GM19463 (cell line): Measurements from ENCODE around the gene HSD3B2.

ENCODE experiments used
- ATAC-seq: cut with Tn5 transposase; IDR thresholded peaks from one replicate; pipeline ENCODE4 v1.9.1; 2021; ENCODE audit warnings: mild to moderate bottlenecking, moderate library complexity; ENCODE audit not compliant: unreplicated experiment

Gene HSD3B2

DNA sequence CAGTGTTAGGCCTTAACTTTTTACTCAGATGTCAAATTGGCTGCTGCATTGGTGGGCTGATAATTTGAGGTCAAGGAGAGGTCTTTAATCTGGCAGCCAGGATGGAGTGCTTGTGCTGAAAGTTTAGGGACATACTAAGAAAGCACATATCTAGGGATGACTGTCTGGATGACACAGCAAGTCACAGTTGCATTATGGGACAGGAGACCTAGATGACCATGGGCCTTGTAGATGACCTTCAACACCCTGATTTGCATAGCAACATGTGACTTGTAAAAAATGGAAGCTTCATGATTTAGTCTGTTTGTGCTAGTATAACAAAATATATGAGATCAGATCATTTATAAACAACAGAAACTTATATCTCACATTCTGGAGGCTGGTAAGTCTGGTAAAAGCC is 18.0 kb upstream of the HSD3B2 start:
- ATAC-seq: no peak

DNA sequence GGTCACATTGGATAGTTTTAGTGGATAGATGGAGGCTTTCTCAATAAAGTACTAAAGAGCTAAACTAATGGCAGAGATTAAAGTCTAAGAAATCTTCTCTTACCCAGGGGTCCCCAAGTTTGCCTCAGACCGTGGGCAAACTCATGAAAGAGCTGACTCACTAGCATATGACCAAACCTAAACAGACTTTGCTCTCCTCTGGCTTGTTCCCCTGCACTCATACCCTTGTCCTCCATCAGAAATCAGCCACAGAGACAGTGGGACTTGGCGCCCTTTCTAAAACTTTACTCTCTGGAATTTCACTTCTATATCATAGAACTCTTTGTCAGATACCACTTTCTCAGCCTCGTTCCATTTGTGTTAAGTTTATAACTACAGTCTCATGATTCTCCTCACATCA is 17.0 kb upstream of the HSD3B2 start:
- ATAC-seq: no peak

DNA sequence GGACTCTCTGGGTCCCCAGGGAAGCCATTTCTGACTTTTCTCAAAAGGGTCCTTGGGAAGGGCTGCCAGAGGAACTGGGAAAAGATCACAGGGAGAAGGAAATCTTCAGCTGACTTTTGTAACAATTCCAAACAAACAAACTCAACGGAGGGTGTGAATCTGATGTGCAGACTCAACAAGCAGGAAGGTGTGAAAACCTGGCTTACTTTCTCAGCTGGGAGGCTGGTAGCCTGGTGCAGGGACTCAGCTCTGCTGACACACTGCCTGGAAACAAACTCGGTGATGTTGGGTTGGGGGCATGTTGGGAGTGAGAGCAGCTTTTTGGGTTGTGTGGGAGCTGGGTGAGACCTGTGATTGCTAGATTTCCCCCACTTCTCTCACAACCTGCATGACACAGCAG is 10.2 kb upstream of the HSD3B2 start:
- ATAC-seq: no peak

DNA sequence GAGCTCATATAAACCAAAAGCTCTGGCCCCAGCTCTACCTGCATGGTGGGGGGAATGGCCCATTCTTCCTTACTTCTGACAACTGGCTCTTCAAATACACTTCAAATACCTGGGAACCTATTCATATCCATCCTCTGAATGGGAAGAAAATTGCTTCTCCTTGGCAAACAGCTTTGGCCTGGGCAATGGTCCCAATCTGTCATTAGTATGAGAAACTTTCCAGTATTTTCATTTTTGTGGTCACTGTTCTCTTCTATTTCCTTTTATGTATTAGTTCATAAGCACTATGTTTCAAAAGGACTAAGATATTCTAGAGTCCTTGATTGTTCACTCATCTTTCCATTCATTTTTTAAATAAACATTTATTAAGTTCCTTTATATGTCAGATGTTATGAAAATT is 5.2 kb upstream of the HSD3B2 start:
- no peak for ATAC-seq

DNA sequence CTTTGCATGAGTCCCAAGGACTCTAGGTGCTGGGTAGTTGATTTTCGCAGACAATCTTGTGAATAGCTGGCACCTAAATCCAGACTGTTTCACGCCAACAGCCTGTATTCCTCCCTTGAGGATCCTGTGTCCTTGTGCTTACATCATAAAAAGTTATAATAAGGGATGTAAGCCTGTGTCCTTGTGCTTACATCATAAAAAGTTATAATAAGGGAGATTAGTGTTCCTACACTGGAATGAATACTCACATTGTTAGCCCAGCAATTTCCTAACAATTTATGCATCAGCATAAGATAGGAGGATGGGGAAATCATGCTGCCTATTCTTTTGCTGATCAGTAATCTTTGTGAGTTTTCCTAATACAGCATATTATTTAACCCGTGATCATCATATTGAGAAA is 4.0 kb upstream of the HSD3B2 start:
- no peak for ATAC-seq

DNA sequence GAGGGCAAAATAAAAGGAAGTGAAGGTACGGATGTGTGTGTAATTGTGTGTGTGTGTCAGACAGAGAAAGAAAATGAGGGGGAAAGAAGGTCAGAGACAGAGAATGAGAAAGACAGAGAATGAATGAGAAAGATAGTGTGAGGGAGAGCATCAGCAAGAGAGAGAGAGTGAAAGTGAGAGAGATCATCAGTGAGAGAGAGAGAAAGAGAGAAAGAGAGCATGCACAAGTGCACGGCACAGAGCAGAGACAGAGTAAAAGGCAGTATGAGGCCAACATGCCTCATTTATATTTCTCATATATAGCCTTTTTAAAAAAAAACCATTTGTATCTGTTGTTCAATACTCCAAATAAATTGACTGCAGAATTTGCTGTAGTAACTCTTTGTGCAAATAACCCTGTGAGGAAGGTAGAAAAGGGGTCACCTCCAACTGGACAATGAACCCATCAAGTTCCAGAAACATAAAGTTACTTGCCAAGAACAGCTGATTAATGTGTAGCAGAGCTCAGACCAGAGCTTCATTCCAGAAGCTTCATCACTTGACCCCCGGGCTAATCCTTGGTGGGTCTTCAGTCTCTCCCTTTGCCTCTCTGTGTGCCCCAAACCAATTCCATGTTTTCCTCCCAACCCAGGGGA is 1.2 kb downstream of the HSD3B2 start:
- ATAC-seq: no peak

DNA sequence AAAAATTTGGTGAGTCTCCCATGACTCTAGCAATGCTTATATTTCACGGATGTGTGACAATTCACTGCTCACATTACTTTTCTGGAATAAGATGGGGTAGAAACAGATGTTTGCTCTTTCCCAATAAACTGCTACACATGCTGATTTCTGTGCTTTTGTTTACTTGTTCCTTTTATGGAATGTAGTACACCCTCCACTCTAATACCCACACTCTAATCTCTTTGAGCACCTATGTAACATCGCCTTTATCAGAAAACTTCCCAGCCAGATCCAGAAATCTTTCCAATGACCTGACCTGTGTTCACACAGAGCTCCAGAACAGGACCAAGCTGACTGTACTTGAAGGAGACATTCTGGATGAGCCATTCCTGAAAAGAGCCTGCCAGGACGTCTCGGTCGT is 4.2 kb downstream of the HSD3B2 start:
- ATAC-seq: no peak

DNA sequence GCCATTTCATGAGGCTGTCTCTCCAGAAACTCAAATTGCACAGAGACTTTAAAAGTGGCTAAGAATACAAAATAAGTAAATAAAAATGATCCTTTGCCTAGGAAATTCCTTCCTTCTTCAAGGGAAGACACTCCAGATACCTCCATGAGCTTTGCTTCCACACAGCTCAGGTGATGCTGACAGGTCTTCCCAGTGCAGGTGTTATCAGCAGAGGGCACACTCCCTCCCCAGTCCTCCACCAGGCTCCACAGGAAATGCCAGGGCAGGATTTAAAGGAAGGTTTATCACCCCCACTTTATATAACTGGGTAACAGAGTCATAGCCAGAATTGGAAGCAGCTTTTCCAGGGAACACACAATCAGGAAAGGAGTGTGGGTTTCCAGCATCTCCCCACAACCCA is 5.7 kb downstream of the HSD3B2 start:
- ATAC-seq: no peak

DNA sequence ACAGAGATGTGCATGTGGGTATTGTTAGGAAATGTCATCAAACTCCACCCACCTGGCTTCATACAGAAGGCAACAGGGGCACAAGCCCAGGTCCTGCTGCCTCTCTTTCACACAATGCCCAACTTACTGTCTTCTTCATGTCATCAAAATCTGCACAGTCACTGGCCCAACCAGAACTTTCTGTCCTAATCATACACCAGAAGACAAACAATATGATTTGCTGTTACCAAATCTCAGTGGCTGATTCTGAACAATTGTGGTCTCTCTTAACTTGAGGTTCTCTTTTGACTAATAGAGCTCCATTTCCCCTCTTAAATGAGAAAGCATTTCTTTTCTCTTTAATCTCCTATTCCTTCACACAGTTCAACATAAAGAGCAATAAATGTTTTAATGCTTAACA is 7.7 kb downstream of the HSD3B2 start:
- no peak for ATAC-seq

DNA sequence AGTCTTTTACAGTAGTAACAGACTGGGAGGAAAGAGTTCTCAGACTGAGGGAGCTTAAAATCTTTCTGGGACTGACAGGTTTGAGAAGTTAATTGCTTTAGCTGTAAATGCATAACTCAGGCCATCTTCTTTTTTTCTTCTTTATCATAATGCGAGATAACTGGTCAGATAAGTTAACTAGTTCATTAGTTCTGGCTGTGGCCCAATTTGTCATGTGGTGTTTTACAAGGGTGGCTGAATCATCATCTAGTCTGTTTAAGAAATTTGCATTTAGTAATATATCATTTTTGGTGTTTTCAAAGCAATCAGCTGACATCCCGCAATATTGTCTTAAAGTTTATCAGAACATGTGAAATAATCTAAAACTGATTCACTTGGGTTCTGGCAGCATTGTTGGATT is 14.0 kb downstream of the HSD3B2 start:
- no peak for ATAC-seq

DNA sequence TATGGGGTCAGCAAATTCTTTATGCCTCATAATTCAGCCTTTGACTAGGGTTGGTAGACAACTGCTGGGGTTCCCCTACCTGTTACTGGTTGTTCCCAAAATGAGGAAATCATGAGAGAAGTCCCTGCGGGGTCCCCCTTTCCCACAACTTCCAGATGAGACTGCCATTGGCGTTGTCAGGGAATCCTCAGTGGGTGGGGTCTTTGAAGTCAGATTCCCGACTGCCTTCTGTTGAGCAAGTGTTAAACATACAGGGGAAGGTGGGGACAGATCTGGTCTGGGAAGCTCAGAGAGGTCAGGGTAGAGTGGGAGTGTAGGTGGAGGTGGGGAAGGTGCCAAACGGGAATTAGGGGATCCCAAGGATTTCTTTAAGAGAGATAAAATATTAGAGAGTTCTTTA is 14.7 kb downstream of the HSD3B2 start:
- ATAC-seq: no peak

DNA sequence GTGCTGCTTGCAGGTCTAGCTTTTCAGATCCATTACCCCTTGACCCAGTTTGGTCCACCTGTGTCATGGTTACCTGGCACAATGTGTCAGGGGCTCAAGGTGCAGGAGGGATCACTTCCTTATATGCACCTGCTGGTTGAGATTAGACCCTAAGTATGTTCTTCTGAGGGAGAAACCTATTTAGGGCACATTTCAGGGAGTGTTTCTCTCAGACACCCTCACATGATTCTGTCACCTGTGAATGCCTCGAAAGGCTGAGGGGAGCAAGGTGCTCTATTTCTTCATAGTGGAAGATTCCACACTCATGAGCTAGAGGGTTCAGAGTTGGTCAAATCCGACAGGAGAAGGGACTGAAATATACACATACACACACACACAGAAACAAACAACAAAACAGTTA is 15.5 kb downstream of the HSD3B2 start:
- ATAC-seq: no peak

DNA sequence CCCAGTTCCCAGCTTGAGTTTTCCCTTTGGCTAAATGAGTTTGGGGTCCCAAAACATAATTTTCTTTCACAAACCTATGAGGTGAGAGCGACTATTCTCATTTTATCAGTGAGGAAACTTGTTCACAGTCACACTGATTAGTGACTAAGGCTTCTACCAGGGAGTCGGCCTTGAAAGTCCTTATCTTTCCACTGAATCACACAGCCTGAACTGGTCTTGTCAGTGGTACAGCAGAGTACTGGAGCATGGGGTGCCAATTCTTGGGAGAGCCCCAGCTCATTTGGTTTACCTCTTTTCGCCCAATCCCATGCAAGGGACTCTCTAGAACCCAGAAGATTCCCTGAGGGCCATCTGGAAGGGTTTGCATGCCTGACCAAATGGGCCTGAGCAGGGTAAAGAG is 16.9 kb downstream of the HSD3B2 start:
- ATAC-seq: no peak

DNA sequence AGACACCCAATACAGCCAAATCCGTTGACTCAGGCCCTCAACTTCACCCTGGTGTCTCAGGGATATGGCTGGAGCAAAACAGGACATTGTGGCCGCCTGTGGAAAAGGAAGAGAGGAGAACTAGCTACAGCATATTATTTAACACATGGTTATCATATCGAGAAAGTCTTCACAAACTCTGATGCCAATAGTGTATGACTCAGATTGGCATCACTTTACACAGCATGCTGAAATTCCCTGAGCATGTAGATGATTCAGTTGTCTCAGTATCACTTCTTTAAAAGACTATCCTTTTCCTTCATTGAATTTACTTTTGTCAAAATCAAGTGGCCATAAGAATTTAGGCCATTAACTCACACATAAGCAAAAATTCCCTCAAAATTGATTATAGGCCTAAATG is 20.1 kb downstream of the HSD3B2 start:
- no peak for ATAC-seq

DNA sequence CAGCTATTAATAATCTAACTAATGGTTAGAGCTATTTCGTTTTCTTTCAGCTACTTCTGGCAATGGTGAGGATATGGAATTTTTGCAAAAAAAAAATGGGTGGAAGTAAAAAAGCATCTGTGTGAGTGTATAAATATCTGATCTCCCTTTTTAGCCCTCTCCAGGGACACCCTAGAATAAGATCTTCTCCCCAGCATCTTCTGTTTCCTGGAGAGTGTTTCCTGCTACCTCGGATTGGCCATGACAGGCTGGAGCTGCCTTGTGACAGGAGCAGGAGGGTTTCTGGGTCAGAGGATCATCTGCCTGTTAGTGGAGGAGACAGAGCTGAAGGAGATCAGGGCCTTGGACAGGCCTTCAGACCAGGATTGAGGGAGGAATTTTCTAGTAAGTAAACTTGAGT is 23.8 kb downstream of the HSD3B2 start:
- ATAC-seq: no peak

DNA sequence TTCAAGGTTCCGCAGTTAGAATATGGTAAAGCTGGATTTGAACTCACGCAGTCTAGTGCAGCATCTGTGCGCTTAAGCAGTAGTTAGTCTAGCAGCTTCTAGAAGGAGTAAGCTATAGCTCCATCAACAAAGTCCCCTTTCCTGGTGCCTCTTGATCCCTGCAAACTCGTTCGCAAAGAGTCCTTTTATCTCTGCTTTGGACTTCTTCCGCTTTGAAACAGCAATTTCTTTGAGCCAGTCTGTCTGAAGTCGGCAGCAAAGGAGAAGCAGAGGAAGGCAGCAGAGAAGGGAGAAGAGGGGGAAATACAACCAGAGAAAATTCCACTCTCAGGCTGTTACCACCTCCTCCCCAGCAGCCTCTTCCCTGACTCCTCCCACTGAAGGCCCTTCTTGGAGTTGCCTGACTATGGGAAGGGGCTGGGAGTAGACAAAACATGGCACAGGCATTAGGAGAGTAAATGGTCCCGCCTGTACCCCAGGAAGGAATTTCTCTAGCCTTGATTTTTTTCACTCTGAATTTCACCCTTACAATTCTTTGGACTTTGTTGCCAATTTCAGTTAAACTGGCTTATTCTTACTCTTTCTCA is 25.9 kb downstream of the HSD3B2 start:
- no peak for ATAC-seq

DNA sequence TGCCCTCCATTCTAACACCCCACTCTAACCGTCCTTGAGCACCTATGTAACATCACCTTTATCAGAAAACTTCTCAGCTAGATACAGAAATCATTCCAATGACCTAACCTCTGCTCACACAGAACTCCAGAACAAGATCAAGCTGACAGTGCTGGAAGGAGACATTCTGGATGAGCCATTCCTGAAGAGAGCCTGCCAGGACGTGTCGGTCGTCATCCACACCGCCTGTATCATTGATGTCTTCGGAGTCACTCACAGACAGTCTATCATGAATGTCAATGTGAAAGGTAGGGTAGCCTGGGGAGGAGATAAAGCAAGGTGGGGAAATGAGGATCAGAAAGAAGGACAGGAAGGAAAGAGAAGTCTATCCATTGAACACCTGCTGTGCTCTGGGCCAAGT is 27.8 kb downstream of the HSD3B2 start:
- no peak for ATAC-seq

DNA sequence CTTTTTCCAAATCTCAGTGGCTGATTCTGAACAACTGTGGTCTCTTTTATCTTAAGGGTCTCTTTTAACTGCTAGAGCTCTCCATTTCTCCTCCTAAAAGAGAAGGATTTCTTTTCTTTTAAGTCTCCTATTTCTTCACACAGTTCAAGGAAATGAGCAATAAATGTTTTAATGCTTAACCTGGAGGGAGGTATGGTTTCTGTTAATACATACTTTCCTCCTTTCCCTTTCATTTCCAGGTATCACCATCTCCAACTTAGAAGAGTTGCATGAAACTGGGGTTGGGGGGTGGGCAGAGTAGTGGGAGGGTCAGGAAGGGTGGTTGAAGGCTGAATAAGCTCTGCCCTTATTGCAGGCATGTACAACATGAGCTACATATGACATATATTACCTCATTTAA is 31.4 kb downstream of the HSD3B2 start:
- no peak for ATAC-seq

DNA sequence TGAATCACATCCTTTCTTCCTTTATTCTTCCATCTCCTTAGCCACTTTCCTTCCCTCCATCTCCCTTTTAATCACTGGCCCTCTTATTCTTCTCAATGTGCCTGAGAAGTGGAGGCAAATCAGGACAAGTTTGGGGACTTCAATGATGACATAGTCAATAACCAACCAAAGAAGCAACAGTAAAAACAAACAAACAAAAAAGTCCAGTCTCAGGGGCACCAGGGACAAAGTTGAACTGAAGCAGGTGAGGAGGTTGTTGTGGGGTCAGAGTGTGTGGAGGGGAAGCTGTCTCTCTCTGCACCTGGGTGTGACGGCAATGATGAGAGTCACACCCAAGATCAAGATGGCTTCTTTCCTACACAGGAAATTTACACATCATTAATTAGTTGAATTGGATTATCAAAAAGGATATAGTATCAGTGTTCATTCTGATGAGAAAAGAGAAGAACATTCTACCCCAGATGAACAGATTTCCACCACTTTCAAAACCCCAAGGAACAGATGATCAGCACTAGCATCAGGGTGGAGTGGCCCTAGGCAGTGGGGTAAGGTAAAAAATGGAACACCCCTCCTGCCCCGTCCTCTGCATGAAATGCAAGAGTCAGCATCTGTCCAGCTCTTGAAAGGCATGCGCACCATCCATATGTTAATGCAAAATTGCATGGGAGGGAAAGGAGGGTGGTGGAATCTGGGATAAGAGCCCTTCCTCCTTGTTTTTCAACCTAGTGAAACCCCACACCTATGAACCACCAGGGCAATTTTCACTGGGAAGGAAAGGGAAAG is 32.6 kb downstream of the HSD3B2 start:
- ATAC-seq: no peak

DNA sequence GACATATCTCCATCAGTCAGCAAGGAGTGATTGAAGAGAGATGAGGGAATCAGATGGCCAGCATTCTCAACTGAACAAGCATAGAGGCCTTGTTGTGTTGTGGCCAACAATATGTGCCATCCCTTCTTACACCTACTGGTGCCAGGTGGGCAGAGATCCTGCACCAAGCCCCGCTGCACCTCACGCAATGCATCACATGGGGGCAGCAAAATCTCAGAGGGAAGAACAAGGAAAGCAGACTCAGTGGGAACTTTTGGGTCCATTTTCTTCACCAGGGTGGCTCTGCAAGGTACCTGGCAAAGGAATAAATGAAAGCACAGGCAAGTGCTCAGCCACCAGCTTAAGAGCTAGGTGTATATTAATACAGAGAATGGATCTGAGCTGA is 33.2 kb downstream of the HSD3B2 start:
- no peak for ATAC-seq

DNA sequence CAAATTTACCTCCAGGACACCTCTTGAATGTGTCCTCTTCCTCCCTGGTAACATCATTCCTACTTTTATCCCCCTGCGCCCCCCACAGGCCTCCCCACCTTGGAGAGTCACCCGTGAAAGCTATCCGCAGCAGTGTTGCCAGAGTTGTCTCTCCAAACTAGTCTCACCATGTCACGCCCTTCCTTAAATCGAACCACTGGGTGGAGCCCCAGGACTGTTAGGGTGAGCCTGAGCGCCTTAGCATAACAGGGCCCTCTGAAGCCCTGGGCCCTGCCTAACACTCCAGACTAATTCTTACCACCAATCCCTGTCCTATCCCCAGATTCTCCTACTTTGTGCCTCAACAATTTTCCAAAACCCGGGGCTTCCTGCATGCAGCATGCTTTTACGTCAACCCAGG is 35.0 kb downstream of the HSD3B2 start:
- no peak for ATAC-seq

DNA sequence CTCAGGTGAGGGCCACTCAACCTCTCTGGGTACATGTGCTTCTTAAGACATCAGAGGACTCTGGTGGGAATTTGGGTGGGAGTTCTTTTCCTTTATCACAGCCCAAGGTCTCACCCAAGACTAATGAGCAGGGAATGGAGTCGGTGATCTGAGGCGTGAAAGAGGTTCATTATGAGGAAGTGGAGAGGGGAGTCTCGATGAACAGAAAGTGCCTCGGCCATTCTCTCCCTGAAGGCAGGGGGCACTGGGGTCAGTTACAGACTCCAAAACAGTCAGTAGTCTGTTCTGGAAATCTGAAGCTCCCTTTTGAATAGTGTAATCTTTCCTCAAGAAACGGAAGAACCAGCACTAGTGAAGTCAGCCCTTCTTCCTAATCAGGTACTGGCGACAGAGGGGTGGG is 36.2 kb downstream of the HSD3B2 start:
- ATAC-seq: no peak

DNA sequence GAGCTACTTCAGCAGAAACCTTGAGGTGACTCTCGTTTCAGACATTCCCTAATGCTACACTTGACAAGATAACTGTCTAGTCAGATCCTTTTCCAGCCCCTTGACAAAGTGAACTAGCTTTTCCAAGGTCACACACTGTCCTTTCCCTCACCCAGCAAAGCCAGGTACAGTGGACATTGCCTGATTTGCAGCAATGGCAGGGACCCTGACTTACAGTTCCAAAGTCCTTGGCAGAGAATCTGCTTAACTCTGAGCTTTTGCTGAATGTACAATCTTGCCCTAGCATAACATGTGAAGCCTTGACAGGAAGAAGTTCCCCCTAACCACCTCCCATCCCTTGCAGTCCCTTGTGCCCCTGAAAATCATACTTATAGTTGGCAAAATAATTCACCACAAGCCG is 37.1 kb downstream of the HSD3B2 start:
- ATAC-seq: no peak
